ENCODE data around the gene OXER1. TPM values are rescaled to one million over a fixed set of nuclear protein-coding genes. Genes with fewer than 3 reads are reported as not detected.
A peak's percentile ranks its signal among the peaks of the same experiment; 100 is the strongest.

The OXER1 gene
- total RNA-seq, 1 experiment from 2014 or later: 0.10 TPM

DNA sequence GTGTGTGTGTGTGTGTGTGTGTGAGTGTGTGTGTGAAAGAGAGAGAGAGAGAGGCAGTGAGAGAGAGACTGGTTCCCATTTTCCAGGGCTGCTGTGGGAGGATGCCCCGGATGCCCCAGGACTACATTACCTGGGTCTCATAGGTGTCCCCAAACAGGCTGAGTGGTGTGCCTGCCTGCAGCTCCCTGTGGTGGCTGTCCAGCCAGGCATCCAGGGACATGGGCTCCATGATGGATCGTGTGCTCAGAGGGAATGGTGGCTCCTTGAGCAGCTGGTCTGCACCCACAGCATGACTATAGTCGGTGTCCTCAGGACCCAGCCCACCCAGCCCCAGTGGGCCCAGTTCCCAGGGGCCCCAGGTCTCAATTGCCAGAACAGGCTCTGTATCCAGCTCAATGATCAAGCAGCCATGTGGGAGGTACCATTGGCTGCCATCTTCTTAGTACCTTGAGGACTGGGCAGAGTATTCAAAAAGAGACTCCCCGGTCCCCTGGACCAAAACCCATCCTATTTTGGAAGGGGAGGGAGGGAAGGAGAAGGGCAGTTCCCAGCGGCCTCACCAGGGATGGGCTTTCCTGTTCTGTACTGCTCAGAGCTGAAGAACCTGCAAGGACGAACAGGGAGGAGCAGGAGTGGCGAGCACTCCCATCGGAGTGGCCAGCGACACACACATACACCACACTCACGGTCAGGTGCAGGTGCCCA is 5.8 kb upstream of the OXER1 start:
- H3K27me3 ChIP-seq (ENCODE audit: control insufficient read depth, insufficient read depth, low read length): no peaks in the 10 kb centered on the region
- H3K27ac ChIP-seq (ENCODE audit: low read length): no peak overlapping the region
- ATAC-seq: peak; percentile 7; the same call in 1 of the 2 replicates
- H3K36me3 ChIP-seq (ENCODE audit: control insufficient read depth, insufficient read depth, low read length): no peaks in the 10 kb centered on the region
- no peak for DNase-seq (ENCODE audit: low read depth, low spot score)
- H3K9me3 ChIP-seq (ENCODE audit: control insufficient read depth, insufficient read depth, low read depth, low read length): no peaks in the 10 kb centered on the region
- ChIA-PET POLR2A (no interaction called here), CTCF (no interaction called here)
- BruUV-seq (replicated peaks): no TSS peak
- TF ChIP-seq, protein P1, sequence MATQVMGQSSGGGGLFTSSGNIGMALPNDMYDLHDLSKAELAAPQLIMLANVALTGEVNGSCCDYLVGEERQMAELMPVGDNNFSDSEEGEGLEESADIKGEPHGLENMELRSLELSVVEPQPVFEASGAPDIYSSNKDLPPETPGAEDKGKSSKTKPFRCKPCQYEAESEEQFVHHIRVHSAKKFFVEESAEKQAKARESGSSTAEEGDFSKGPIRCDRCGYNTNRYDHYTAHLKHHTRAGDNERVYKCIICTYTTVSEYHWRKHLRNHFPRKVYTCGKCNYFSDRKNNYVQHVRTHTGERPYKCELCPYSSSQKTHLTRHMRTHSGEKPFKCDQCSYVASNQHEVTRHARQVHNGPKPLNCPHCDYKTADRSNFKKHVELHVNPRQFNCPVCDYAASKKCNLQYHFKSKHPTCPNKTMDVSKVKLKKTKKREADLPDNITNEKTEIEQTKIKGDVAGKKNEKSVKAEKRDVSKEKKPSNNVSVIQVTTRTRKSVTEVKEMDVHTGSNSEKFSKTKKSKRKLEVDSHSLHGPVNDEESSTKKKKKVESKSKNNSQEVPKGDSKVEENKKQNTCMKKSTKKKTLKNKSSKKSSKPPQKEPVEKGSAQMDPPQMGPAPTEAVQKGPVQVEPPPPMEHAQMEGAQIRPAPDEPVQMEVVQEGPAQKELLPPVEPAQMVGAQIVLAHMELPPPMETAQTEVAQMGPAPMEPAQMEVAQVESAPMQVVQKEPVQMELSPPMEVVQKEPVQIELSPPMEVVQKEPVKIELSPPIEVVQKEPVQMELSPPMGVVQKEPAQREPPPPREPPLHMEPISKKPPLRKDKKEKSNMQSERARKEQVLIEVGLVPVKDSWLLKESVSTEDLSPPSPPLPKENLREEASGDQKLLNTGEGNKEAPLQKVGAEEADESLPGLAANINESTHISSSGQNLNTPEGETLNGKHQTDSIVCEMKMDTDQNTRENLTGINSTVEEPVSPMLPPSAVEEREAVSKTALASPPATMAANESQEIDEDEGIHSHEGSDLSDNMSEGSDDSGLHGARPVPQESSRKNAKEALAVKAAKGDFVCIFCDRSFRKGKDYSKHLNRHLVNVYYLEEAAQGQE (IDR thresholded peaks at IDR 0.05; ENCODE audit: insufficient read depth in 1 of 2, low read depth in 2 of 2, low read length in 1 of 2): no peak
- TF ChIP-seq TCF7L2 (IDR thresholded peaks at IDR 0.05; ENCODE audit: low read depth, low read length) (no peak), SIN3A (IDR thresholded peaks at IDR 0.05; ENCODE audit: borderline replicate concordance, insufficient read depth, low read depth, low read length) (no peak), POLR2AphosphoS5 (IDR thresholded peaks at IDR 0.05; ENCODE audit: low read depth, low read length) (no peak)
- TF ChIP-seq, protein P2, sequence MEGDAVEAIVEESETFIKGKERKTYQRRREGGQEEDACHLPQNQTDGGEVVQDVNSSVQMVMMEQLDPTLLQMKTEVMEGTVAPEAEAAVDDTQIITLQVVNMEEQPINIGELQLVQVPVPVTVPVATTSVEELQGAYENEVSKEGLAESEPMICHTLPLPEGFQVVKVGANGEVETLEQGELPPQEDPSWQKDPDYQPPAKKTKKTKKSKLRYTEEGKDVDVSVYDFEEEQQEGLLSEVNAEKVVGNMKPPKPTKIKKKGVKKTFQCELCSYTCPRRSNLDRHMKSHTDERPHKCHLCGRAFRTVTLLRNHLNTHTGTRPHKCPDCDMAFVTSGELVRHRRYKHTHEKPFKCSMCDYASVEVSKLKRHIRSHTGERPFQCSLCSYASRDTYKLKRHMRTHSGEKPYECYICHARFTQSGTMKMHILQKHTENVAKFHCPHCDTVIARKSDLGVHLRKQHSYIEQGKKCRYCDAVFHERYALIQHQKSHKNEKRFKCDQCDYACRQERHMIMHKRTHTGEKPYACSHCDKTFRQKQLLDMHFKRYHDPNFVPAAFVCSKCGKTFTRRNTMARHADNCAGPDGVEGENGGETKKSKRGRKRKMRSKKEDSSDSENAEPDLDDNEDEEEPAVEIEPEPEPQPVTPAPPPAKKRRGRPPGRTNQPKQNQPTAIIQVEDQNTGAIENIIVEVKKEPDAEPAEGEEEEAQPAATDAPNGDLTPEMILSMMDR (IDR thresholded peaks at IDR 0.05): no peak
- intact Hi-C loops (cut with micrococcal nuclease; ENCODE audit: unreplicated experiment) (no loop called here), in situ Hi-C loops (cut with HindIII; ENCODE audit: low pct_unique_long_range_greater_than_20kb, low sequenced_read_pairs) (no loop called here)
- no peaks in the 10 kb centered on the region for H3K4me1 ChIP-seq (ENCODE audit: control insufficient read depth, insufficient read depth, low read length)
- no peak overlapping the region for H3K4me3 ChIP-seq (ENCODE audit: low read depth in 2 of 2, low read length in 2 of 2)

DNA sequence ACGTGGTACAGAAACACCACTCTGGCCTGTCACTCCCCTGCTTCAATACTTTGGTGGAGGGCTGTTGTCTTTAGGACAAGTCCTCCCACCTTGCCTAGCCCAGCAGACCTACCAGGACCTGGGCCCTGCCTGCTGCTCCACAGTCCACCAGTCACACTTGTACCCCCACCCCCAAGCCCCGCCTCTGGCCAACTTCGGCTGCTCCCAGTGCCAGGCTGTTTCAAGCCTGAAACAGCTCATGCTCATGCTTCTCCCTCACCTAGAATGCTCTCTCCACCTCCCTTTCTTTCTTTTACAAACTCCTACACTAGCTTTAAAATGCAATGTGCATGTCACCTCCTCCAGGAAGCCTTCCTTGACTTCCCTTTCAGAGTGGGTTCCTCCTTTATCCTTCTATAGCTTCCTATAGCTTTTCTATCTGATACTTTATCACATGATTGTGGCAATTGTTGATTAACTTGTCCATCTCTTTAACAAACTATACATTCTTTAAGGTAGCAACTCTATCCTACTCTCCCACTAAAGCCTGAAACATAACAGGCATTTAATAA is 4.8 kb upstream of the OXER1 start:
- Histone ChIP-seq H3K27ac (ENCODE audit: low read length) (no peak overlapping the region), H3K36me3 (ENCODE audit: control insufficient read depth, insufficient read depth, low read length) (no peaks in the 10 kb centered on the region), H3K9me3 (ENCODE audit: control insufficient read depth, insufficient read depth, low read depth, low read length) (no peaks in the 10 kb centered on the region), H3K27me3 (ENCODE audit: control insufficient read depth, insufficient read depth, low read length) (no peaks in the 10 kb centered on the region), H3K4me1 (ENCODE audit: control insufficient read depth, insufficient read depth, low read length) (no peaks in the 10 kb centered on the region), H3K4me3 (ENCODE audit: low read depth in 2 of 2, low read length in 2 of 2) (no peak overlapping the region)
- intact Hi-C loops (cut with micrococcal nuclease; ENCODE audit: unreplicated experiment): no loop called here
- TF ChIP-seq, protein P2 (IDR thresholded peaks at IDR 0.05): no peak
- TF ChIP-seq POLR2AphosphoS5 (IDR thresholded peaks at IDR 0.05; ENCODE audit: low read depth, low read length) (no peak), SIN3A (IDR thresholded peaks at IDR 0.05; ENCODE audit: borderline replicate concordance, insufficient read depth, low read depth, low read length) (no peak), TCF7L2 (IDR thresholded peaks at IDR 0.05; ENCODE audit: low read depth, low read length) (no peak)
- TF ChIP-seq, protein P1 (IDR thresholded peaks at IDR 0.05; ENCODE audit: insufficient read depth in 1 of 2, low read depth in 2 of 2, low read length in 1 of 2): no peak
- CTCF ChIA-PET: no interaction called here
- BruUV-seq (replicated peaks): no TSS peak
- POLR2A ChIA-PET: no interaction called here
- in situ Hi-C loops (cut with HindIII; ENCODE audit: low pct_unique_long_range_greater_than_20kb, low sequenced_read_pairs): no loop called here
- ATAC-seq: no peak
- no peak for DNase-seq (ENCODE audit: low read depth, low spot score)

Data from Panc1 (cell line).